Measurements from ENCODE around the gene GPR15LG.

GPR15LG gene

GRCh38 chr10:84149854-84150253 is 23.7 kb upstream of the GPR15LG start:
- DNase-seq (ENCODE audit: extremely low spot score) = no peak
- ChIA-PET CTCF (interaction anchor here (0.6 to 0.8 kb wide), 3 partner anchors 15 to 606 kb away, joined by 3 read pairs; no protein-coding TSS in a partner anchor), POLR2A (no interaction called here)
- no peak for TF ChIP-seq NFRKB (IDR thresholded peaks at IDR 0.05)
- no peak for TF ChIP-seq CTBP1 (IDR thresholded peaks at IDR 0.05; ENCODE audit: borderline replicate concordance)
- no peak for TF ChIP-seq L3MBTL2 (conservative IDR thresholded peaks at IDR 0.05)
- no peak for TF ChIP-seq FOXA1 (IDR thresholded peaks at IDR 0.05)
- TF ChIP-seq LEF1 (IDR thresholded peaks at IDR 0.05; ENCODE audit: borderline replicate concordance) = no peak
- TF ChIP-seq FOXK2 (IDR thresholded peaks at IDR 0.05) = no peak
- TF ChIP-seq FOXM1 (IDR thresholded peaks at IDR 0.05; ENCODE audit: borderline replicate concordance) = no peak
- no peak for TF ChIP-seq ELF4 (IDR thresholded peaks at IDR 0.05)
- TF ChIP-seq SUZ12 (IDR thresholded peaks at IDR 0.05) = no peak
- TF ChIP-seq TARDBP (IDR thresholded peaks at IDR 0.05) = no peak
- no peak for TF ChIP-seq HDGF (IDR thresholded peaks at IDR 0.05; ENCODE audit: borderline replicate concordance)
- TF ChIP-seq BHLHE40 (IDR thresholded peaks at IDR 0.05; ENCODE audit: borderline replicate concordance) = no peak

- no peak for DNase-seq (ENCODE audit: extremely low spot score)
- TF ChIP-seq SP1 (IDR thresholded peaks at IDR 0.05) (no peak), TARDBP (IDR thresholded peaks at IDR 0.05) (no peak), BHLHE40 (IDR thresholded peaks at IDR 0.05; ENCODE audit: borderline replicate concordance) (no peak), ARNT (IDR thresholded peaks at IDR 0.05) (no peak), FOXA1 (IDR thresholded peaks at IDR 0.05) (no peak), HDGF (IDR thresholded peaks at IDR 0.05; ENCODE audit: borderline replicate concordance) (no peak)
- ChIA-PET CTCF (no interaction called here), POLR2A (no interaction called here)
Observed at GRCh38 chr10:84152769-84153168, 20.8 kb upstream of the GPR15LG start.

- TF ChIP-seq ZNF384 (IDR thresholded peaks at IDR 0.05) (0 out of 2 replicates have a peak, but pooled peaks have one; percentile 29), SP1 (IDR thresholded peaks at IDR 0.05) (no peak), NFRKB (IDR thresholded peaks at IDR 0.05) (no peak)
- ChIA-PET POLR2A (no interaction called here), CTCF (no interaction called here)
- no peak for DNase-seq (ENCODE audit: extremely low spot score)
Observed at GRCh38 chr10:84155521-84155920, 18.1 kb upstream of the GPR15LG start.

GRCh38 chr10:84156009-84156408 is 17.6 kb upstream of the GPR15LG start:
- TF ChIP-seq NFRKB (IDR thresholded peaks at IDR 0.05) = no peak
- TF ChIP-seq ARNT (IDR thresholded peaks at IDR 0.05) = no peak
- TF ChIP-seq FOXA1 (IDR thresholded peaks at IDR 0.05) = no peak
- no peak for TF ChIP-seq TARDBP (IDR thresholded peaks at IDR 0.05)
- TF ChIP-seq LEF1 (IDR thresholded peaks at IDR 0.05; ENCODE audit: borderline replicate concordance) = no peak
- no peak for TF ChIP-seq FOXM1 (IDR thresholded peaks at IDR 0.05; ENCODE audit: borderline replicate concordance)
- TF ChIP-seq HDGF (IDR thresholded peaks at IDR 0.05; ENCODE audit: borderline replicate concordance) = no peak
- ChIA-PET POLR2A (no interaction called here), CTCF (interaction anchor here (1.2 kb wide), 1 partner anchor 8 kb away, joined by 4 read pairs; no protein-coding TSS in a partner anchor)
- no peak for DNase-seq (ENCODE audit: extremely low spot score)

GRCh38 chr10:84156768-84157167 is 16.8 kb upstream of the GPR15LG start:
- DNase-seq (ENCODE audit: extremely low spot score) = no peak
- POLR2A ChIA-PET = no interaction called here

GRCh38 chr10:84158061-84158460 is 15.5 kb upstream of the GPR15LG start:
- ChIA-PET POLR2A (no interaction called here), CTCF (no interaction called here)
- TF ChIP-seq CTBP1 (IDR thresholded peaks at IDR 0.05; ENCODE audit: borderline replicate concordance) = no peak
- TF ChIP-seq PKNOX1 (IDR thresholded peaks at IDR 0.05) = peak; percentile 39; the same call in 1 of the 2 replicates
- DNase-seq (ENCODE audit: extremely low spot score) = no peak

More at GRCh38 chr10:84156768-84157167, 16.8 kb upstream of the GPR15LG start:
- CTCF ChIA-PET = interaction anchor here (1.2 kb wide), 1 partner anchor 9 kb away, joined by 4 read pairs; no protein-coding TSS in a partner anchor
- TF ChIP-seq FOXA1 (IDR thresholded peaks at IDR 0.05) (no peak), ZNF384 (IDR thresholded peaks at IDR 0.05) (no peak), SUZ12 (IDR thresholded peaks at IDR 0.05) (no peak), TARDBP (IDR thresholded peaks at IDR 0.05) (no peak)

- ChIA-PET POLR2A (no interaction called here), CTCF (no interaction called here)
- TF ChIP-seq SUZ12 (IDR thresholded peaks at IDR 0.05) (no peak), LEF1 (IDR thresholded peaks at IDR 0.05; ENCODE audit: borderline replicate concordance) (no peak), PKNOX1 (IDR thresholded peaks at IDR 0.05) (no peak), TARDBP (IDR thresholded peaks at IDR 0.05) (no peak), ZNF384 (IDR thresholded peaks at IDR 0.05) (no peak), CTBP1 (IDR thresholded peaks at IDR 0.05; ENCODE audit: borderline replicate concordance) (no peak), HDGF (IDR thresholded peaks at IDR 0.05; ENCODE audit: borderline replicate concordance) (no peak)
- no peak for DNase-seq (ENCODE audit: extremely low spot score)
Observed at GRCh38 chr10:84158550-84158949, 15.1 kb upstream of the GPR15LG start.

- no peak for DNase-seq (ENCODE audit: extremely low spot score)
- CTCF ChIA-PET = no interaction called here
- TF ChIP-seq ARNT (IDR thresholded peaks at IDR 0.05) (no peak), ELF4 (IDR thresholded peaks at IDR 0.05) (no peak), ZNF384 (IDR thresholded peaks at IDR 0.05) (no peak), CTBP1 (IDR thresholded peaks at IDR 0.05; ENCODE audit: borderline replicate concordance) (no peak), FOXK2 (IDR thresholded peaks at IDR 0.05) (no peak), SUZ12 (IDR thresholded peaks at IDR 0.05) (no peak), SP1 (IDR thresholded peaks at IDR 0.05) (no peak), PKNOX1 (IDR thresholded peaks at IDR 0.05) (no peak), HDGF (IDR thresholded peaks at IDR 0.05; ENCODE audit: borderline replicate concordance) (no peak), FOXM1 (IDR thresholded peaks at IDR 0.05; ENCODE audit: borderline replicate concordance) (no peak), FOXA1 (IDR thresholded peaks at IDR 0.05) (no peak), NFRKB (IDR thresholded peaks at IDR 0.05) (no peak), LEF1 (IDR thresholded peaks at IDR 0.05; ENCODE audit: borderline replicate concordance) (no peak), L3MBTL2 (conservative IDR thresholded peaks at IDR 0.05) (no peak), TARDBP (IDR thresholded peaks at IDR 0.05) (no peak), BHLHE40 (IDR thresholded peaks at IDR 0.05; ENCODE audit: borderline replicate concordance) (no peak)
- POLR2A ChIA-PET = no interaction called here
Observed at GRCh38 chr10:84159076-84159685, 14.4 kb upstream of the GPR15LG start.
